SK-N-SH (cell line): Measurements from ENCODE around the gene DERL3. TPM values are rescaled to one million over a fixed set of nuclear protein-coding genes. Genes with fewer than 3 reads are reported as not detected.
A peak's percentile ranks its signal among the peaks of the same experiment; 100 is the strongest.

Source experiments
- CHD2 ChIP-seq: fragments of 150-350 bp; IDR thresholded peaks from 2 replicates; pipeline ENCODE4 v1.6.1; 2018; ENCODE audit warnings: low read length; ENCODE audit not compliant: partially characterized antibody
- CTCF ChIP-seq: fragments of 200-600 bp; sonication (generic); IDR thresholded peaks from 2 replicates; pipeline ENCODE4 v1.6.1; 2017; ENCODE audit warnings: antibody characterized with exemption, mild to moderate bottlenecking, moderate library complexity
- ELF1 ChIP-seq: IDR thresholded peaks from 2 replicates; pipeline ENCODE4 v1.4.0; 2012
- EP300 ChIP-seq, 2 experiments: IDR thresholded peaks; 2 replicates each; pipeline versions ENCODE4 v1.4.0 to v1.6.1; 2012; ENCODE audit warnings: borderline replicate concordance in 1 of 2, low read depth in 1 of 2, low read length in 1 of 2
- EZH2phosphoT487 ChIP-seq: fragments of 200-600 bp; sonication (generic); IDR thresholded peaks from 2 replicates; pipeline ENCODE4 v1.6.1; 2017; ENCODE audit warnings: low read depth, mixed run types, mild to moderate bottlenecking, antibody characterized with exemption, moderate library complexity, borderline replicate concordance
- FOSL2 ChIP-seq: IDR thresholded peaks from 2 replicates; pipeline ENCODE4 v1.4.0; 2012; ENCODE audit warnings: low read depth, mild to moderate bottlenecking, moderate library complexity, borderline replicate concordance
- FOXJ3 ChIP-seq: sonication (generic); formaldehyde crosslinking; IDR thresholded peaks from 2 replicates; pipeline ENCODE4 v1.5.1; 2020; ENCODE audit warnings: mild to moderate bottlenecking, missing genetic modification reagents
- FOXM1 ChIP-seq: IDR thresholded peaks from 2 replicates; pipeline ENCODE4 v1.4.0; 2012; ENCODE audit warnings: low read depth, mild to moderate bottlenecking
- GATA2 ChIP-seq: sonication (generic); formaldehyde crosslinking; IDR thresholded peaks from 2 replicates; pipeline ENCODE4 v1.5.0; 2020; ENCODE audit warnings: mild to moderate bottlenecking, missing genetic modification reagents
- JUND ChIP-seq: IDR thresholded peaks from 2 replicates; pipeline ENCODE4 v1.4.0; 2012
- MEF2A ChIP-seq: IDR thresholded peaks from 2 replicates; pipeline ENCODE4 v1.4.0; 2012; ENCODE audit warnings: low read depth, borderline replicate concordance
- MXI1 ChIP-seq: IDR thresholded peaks from 2 replicates; pipeline ENCODE4 v1.6.1; 2012; ENCODE audit warnings: mild to moderate bottlenecking, low read depth, low read length, improper control_type of control experiment
- NFIC ChIP-seq: IDR thresholded peaks from 2 replicates; pipeline ENCODE4 v1.4.0; 2012; ENCODE audit warnings: borderline replicate concordance
- NRF1 ChIP-seq: IDR thresholded peaks from 2 replicates; pipeline ENCODE4 v1.6.1; 2012; ENCODE audit warnings: low read depth, mild to moderate bottlenecking, low read length
- PBX3 ChIP-seq: IDR thresholded peaks from 2 replicates; pipeline ENCODE4; 2012
- POLR2AphosphoS5 ChIP-seq: IDR thresholded peaks from 2 replicates; pipeline ENCODE4 v1.6.1; 2012; ENCODE audit warnings: low read depth, low read length
- RAD21 ChIP-seq: IDR thresholded peaks from 2 replicates; pipeline ENCODE4 v1.6.1; 2012; ENCODE audit warnings: mild to moderate bottlenecking, low read length
- RCOR1 ChIP-seq: fragments of 150-350 bp; IDR thresholded peaks from 2 replicates; pipeline ENCODE4 v1.6.1; 2017; ENCODE audit warnings: antibody characterized with exemption, low read length
- REST ChIP-seq: IDR thresholded peaks from 2 replicates; pipeline ENCODE4 v1.6.1; 2012; ENCODE audit warnings: mild to moderate bottlenecking, low read depth, low read length, moderate library complexity
- SIN3A ChIP-seq: IDR thresholded peaks from 2 replicates; pipeline ENCODE4 v1.6.1; 2012; ENCODE audit warnings: low read depth, mild to moderate bottlenecking, low read length, moderate library complexity, borderline replicate concordance
- TAF1 ChIP-seq: IDR thresholded peaks from 2 replicates; pipeline ENCODE4 v1.6.1; 2012; ENCODE audit warnings: low read depth, mild to moderate bottlenecking, low read length, moderate library complexity, borderline replicate concordance
- TCF12 ChIP-seq: IDR thresholded peaks from 2 replicates; pipeline ENCODE4 v1.4.0; 2012
- polyA plus RNA-seq, 3 experiments: library from polyadenylated mRNA; depleted of rRNA; stranded (reverse); fragments of >200 nt; gene quantifications; 2 replicates each; pipeline ENCODE4 v1.2.3, GENCODE V29; 2012
- TF ChIP-seq, protein P1 (sequence below): IDR thresholded peaks from 2 replicates; pipeline ENCODE4 v1.4.0; 2012; ENCODE audit warnings: low read depth, borderline replicate concordance
- TF ChIP-seq, protein P2 (sequence below): IDR thresholded peaks from 2 replicates; pipeline ENCODE4 v1.4.0; 2012; ENCODE audit warnings: low read depth
- TF ChIP-seq, protein P3 (sequence below): IDR thresholded peaks from 2 replicates; pipeline ENCODE4 v1.4.0; 2012; ENCODE audit warnings: low read depth, borderline replicate concordance

DERL3 gene
- polyA plus RNA-seq, 1 of the 3 experiments (the other 2 are of a cell fraction): not detected

DNA sequence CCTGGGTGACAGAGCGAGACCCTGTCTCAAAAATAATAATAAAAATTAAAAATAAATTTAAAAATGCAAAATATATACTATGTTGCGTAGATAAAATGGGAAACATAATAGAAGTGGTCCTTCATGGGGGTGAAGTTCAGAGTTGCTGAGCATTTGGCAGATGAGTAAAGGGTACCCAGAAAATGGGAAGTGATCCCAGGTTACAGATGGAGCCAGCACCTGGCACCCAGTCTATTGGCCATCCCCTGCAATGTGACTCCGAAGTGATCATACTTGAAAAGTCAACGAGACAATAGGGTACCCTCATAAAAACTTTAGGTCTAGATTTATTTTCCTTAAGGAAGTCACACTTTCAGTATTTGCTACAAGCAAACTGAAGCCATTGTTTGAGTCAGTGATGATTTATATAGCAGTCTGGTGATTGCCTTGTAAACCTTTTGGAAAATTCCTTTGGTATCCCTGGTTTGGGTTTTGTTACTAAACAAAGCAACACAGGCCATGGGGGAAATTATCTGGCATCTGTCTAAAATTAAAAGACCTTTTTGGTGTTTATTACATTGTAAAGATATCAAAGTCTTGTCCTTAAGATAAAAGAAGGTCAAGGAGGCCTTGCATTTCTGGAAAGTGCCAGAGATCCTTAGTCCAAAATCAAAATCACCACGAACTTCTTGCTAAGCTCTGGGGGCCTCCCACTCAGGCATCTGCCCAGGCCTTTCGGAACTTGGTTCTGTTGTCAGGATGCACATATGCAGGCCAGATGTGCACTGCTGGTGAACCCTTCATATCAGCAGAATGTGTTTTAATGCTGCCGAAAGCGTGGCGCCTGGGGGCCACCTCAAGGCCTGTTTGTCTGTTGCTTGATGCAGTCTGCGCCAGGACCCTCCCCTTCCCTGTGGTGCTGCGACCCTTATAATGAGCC, 47.7 kb downstream of the DERL3 start (continued):
- TF ChIP-seq REST (no peak), FOSL2 (no peak), EP300 (IDR thresholded peaks at IDR 0.05; ENCODE audit: borderline replicate concordance in 1 of 2, low read depth in 1 of 2, low read length in 1 of 2) (no peak), FOXM1 (no peak), NFIC (no peak), POLR2AphosphoS5 (peak; percentile 30; the same call in 1 of the 2 replicates), FOXJ3 (CRISPR knock-in tag) (peak; percentile 45; the same call in 1 of the 2 replicates), MXI1 (no peak), RCOR1 (peak; percentile 78), ELF1 (no peak), PBX3 (no peak), GATA2 (CRISPR knock-in tag) (peak; percentile 58), MEF2A (no peak), JUND (no peak), EZH2phosphoT487 (no peak), CHD2 (peak; percentile 72), RAD21 (no peak), NRF1 (no peak), SIN3A (no peak), TAF1 (no peak), TCF12 (peak; percentile 78), CTCF (no peak)
- TF ChIP-seq, protein P1, sequence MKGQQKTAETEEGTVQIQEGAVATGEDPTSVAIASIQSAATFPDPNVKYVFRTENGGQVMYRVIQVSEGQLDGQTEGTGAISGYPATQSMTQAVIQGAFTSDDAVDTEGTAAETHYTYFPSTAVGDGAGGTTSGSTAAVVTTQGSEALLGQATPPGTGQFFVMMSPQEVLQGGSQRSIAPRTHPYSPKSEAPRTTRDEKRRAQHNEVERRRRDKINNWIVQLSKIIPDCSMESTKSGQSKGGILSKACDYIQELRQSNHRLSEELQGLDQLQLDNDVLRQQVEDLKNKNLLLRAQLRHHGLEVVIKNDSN: no peak
- TF ChIP-seq, protein P2, sequence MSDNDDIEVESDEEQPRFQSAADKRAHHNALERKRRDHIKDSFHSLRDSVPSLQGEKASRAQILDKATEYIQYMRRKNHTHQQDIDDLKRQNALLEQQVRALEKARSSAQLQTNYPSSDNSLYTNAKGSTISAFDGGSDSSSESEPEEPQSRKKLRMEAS: no peak
- TF ChIP-seq, protein P3, sequence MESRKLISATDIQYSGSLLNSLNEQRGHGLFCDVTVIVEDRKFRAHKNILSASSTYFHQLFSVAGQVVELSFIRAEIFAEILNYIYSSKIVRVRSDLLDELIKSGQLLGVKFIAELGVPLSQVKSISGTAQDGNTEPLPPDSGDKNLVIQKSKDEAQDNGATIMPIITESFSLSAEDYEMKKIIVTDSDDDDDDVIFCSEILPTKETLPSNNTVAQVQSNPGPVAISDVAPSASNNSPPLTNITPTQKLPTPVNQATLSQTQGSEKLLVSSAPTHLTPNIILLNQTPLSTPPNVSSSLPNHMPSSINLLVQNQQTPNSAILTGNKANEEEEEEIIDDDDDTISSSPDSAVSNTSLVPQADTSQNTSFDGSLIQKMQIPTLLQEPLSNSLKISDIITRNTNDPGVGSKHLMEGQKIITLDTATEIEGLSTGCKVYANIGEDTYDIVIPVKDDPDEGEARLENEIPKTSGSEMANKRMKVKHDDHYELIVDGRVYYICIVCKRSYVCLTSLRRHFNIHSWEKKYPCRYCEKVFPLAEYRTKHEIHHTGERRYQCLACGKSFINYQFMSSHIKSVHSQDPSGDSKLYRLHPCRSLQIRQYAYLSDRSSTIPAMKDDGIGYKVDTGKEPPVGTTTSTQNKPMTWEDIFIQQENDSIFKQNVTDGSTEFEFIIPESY: no peak
